HG03558 (cell line): ENCODE measurements around the gene ENPP7.

ENCODE experiments used
- ATAC-seq: cut with Tn5 transposase; IDR thresholded peaks from one replicate; pipeline ENCODE4 v1.9.1; 2021; ENCODE audit warnings: moderate number of reproducible peaks; ENCODE audit not compliant: unreplicated experiment; ENCODE audit errors: extremely low read depth

The ENPP7 gene

DNA sequence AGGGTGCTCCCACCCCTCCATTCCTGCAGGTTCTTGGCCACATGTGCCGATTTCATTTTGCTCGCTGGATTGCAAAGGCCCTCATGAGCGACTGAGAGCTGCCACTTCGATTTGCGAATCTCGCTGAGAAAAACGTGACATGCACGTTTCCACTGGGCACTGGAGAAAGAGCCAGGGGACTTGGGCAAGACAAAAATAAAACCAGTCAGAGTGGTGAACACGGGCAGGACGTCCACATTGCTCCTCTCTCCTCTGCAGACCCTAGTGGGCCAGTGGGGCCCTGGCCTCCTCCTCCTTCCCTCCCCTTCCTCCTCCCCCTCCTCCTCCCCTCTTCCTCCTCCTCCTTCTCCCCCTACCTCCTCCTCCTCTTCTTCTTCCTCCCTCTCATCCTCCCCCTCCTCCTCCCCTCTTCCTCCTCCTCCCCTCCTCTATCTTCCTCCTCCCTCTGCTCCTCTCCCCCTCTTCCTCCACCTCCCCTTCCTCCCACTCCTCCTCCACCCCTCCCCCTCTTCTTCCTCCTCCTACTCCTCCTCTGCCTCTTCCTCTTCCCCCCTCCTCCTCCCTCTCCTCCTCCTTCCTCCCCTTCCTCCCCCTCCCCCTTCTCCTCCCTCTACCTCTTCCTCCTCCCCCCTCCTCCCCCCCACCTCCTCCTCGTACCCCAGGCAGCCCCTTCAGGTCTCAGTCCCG is 28.1 kb upstream of the ENPP7 start:
- no peak for ATAC-seq

- no peak for ATAC-seq
These were observed 26.1 kb upstream of the ENPP7 start for GRCh38 chr17:79704691-79705090.

DNA sequence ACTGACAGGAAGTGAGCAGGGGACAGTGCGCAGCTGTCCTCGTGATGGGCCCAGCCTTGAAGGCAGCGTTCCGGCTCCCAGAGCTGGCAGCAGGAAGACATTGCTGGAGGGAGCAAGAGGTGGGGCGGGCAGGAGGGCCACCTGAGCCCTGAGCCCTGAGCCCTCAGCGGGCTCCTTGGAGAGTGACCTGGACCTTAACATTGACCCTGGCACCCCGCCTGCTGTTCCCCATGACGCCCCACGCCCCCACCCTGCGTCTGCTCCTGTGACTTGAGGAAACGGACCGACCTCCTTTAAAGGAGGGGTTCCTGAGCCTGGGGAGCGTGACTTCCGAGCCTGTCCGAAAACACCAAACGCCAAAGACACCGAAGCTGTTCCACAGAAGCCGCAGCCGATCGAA is 25.1 kb upstream of the ENPP7 start:
- ATAC-seq = no peak

- no peak for ATAC-seq
These were observed 23.6 kb upstream of the ENPP7 start for GRCh38 chr17:79706931-79707850.

- ATAC-seq = no peak
These were observed 22.5 kb upstream of the ENPP7 start for GRCh38 chr17:79707931-79708891.

- ATAC-seq = no peak
These were observed 18.9 kb upstream of the ENPP7 start for GRCh38 chr17:79711715-79712305.

GRCh38 chr17:79713391-79713790 is 17.4 kb upstream of the ENPP7 start:
- ATAC-seq = no peak

- no peak for ATAC-seq
These were observed 16.3 kb upstream of the ENPP7 start for GRCh38 chr17:79714176-79715097.

DNA sequence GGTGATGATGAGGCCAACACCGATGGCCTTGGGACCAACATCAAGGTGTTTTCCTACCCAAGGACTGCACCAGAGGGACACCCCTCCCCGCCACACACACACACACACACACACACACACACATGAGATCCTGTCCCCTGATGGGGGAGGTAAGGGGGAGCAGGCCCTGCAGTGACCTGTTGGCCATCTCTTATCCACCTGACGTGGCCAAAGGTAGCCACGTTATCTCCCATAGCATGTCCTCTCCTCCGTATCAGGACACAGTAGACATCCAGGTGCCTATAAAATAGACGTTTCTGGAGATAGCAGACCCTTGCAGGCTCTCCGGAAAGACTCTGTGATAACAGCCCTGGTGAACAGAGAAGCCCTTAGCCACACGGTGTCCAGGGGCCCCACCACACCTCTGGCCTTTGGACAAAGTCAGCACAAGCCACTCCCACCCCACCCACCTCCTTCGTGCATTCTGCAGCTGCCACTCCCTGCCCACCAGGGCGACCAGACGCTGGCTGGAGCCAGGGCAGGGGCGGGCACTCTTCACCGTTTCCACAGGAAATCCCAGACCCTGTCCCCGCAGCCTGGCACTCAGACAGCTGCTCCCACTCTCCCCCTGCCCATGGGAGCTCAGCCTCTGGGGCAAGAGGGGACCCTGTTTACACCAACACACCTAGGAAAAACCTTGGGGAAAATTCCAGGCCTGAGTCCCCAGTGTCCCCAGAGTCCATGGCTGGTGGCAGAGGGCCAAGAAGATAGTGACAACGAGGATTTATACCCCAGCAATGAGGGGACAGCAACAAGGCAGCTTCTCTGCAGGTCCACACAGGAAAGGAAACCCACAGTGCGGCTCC is 15.4 kb upstream of the ENPP7 start:
- ATAC-seq = no peak

GRCh38 chr17:79715943-79716797 is 14.6 kb upstream of the ENPP7 start:
- no peak for ATAC-seq

DNA sequence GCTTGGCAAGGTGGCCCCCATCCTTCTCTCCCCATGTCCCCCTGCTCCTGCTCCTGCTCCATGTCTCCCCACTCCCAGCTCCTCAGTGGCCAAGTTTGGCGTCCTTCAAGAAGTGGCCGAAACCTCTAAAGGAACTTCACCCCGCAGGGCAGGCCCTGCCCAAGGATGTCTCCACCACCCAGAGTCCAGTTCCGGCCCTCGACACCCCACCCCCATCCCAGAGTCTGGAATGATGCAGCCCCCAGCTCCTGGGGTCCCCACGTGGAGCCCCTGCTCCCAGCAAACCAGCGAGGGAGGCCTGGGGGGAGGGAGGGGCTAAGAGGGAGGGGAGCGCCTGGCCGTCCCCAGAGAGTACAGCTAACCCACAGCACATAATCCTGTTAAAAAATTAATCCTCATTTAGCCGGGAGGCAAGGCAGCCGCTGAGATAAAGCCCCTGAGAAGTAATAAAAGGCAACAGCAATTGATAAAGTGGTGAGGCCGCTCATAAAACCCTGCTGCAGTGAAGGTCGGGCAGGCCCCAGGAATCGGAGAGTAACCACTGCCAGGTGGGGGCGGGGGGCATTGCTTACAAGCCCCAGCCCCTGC is 9.9 kb upstream of the ENPP7 start:
- ATAC-seq = no peak

- ATAC-seq = no peak
These were observed 8.6 kb upstream of the ENPP7 start for GRCh38 chr17:79721993-79722671.

DNA sequence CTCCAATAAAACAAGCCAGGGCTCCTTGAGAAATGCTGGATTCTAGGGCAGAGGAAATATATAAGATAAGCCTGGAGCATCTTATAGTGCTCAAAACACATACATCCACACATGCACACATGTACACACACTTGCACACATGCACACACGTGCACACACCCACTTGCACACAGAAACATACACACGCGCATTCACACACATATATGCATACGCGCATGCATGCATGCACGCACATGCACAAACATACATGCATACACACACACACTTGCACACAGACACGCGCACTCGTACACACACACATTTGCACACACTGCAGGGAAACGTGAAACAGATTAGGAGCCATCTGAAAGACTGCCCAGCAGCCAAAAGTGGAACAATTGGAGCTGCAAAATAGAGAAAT is 8.0 kb upstream of the ENPP7 start:
- ATAC-seq = no peak

- ATAC-seq = no peak
These were observed 2.4 kb upstream of the ENPP7 start for GRCh38 chr17:79728169-79728907.

- no peak for ATAC-seq
These were observed 1.8 kb upstream of the ENPP7 start for GRCh38 chr17:79728908-79729471.
